ENCODE data around the gene NOMO2. TPM values are rescaled to one million over a fixed set of nuclear protein-coding genes. Genes with fewer than 3 reads are reported as not detected.
"Not testable (repeated sequence)": the region's sequence is repeated elsewhere in the genome, so short reads cannot be mapped to it uniquely, and the experiment has no call there.

The NOMO2 gene
- total and polyA plus RNA-seq, 7 experiments from 2014 or later = 56.0 to 95.0 (median 63.3) TPM

DNA sequence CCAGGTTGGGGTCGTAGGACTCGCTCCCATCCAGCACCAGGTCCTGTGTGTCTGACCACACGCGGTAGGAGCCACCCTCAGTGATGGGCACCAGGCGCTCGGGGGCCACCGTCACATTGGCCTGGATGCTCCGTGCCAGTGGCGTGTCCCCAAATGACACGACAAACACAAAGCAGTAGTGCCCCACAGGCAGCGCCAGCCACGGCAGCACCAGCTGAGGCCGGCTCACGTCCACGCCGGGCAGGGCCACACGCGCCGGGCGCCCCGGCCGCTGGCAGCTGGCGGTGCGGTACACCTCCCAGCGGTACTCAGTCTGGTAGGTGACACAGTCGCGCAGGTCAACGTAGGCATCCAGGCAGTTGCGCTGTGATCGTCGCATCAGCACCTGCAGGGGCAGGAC lies 177.0 kb downstream of the NOMO2 start:
- H3K27me3 ChIP-seq (ENCODE audit: control insufficient read depth in 2 of 2, insufficient read depth in 2 of 2, low read length in 2 of 2); H3K4me1 Mint-ChIP-seq; H3K4me3 Mint-ChIP-seq; H3K27me3 Mint-ChIP-seq; H3K9me3 ChIP-seq (ENCODE audit: control insufficient read depth in 2 of 3, low read length in 3 of 3); H3K36me3 Mint-ChIP-seq; H3K9me3 Mint-ChIP-seq; POLR2A ChIA-PET; DNase-seq; H3K27ac Mint-ChIP-seq; H3K27ac ChIP-seq (ENCODE audit: low read depth, low read length); CTCF ChIA-PET; H3K36me3 ChIP-seq (ENCODE audit: control insufficient read depth in 2 of 3, insufficient read depth in 3 of 3, low read length in 3 of 3); ATAC-seq; intact Hi-C loops (cut with micrococcal nuclease); H3K4me3 ChIP-seq (ENCODE audit: low read length); H3K4me1 ChIP-seq (ENCODE audit: control insufficient read depth in 2 of 2, insufficient read depth in 2 of 2, low read length in 2 of 2): not testable (repeated sequence)

DNA sequence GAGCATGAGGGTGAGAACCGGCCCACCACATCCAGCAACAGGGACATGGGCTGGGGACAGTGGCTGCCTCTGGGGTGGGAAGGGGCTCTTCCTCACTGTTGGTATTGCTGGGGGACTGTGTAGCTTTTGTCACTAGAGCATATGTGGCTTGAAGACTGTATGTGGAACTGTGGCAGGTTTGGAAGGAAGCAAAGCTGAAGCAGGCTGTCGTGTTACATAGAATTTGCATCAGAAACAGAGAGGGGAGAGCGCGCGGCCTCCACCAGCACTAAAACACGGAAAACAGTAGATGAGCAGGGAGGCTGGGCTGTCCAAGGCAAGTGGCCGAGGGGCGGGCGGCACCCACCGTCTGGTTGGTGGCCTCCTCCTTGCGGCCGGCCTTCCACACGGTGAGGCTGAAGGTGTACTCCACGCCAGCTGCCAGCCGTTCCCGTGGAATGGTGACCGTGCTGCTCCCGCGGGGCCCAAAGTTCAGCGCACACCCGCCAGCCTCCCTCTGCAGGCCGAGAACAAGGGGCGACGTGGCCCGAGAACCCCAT lies 177.7 kb downstream of the NOMO2 start:
- H3K4me1 Mint-ChIP-seq; H3K4me3 Mint-ChIP-seq; H3K27ac ChIP-seq (ENCODE audit: low read depth, low read length); H3K27ac Mint-ChIP-seq; H3K27me3 ChIP-seq (ENCODE audit: control insufficient read depth in 2 of 2, insufficient read depth in 2 of 2, low read length in 2 of 2); H3K4me3 ChIP-seq (ENCODE audit: low read length); H3K9me3 Mint-ChIP-seq; CTCF ChIA-PET; ATAC-seq; H3K9me3 ChIP-seq (ENCODE audit: control insufficient read depth in 2 of 3, low read length in 3 of 3); H3K36me3 ChIP-seq (ENCODE audit: control insufficient read depth in 2 of 3, insufficient read depth in 3 of 3, low read length in 3 of 3); H3K4me1 ChIP-seq (ENCODE audit: control insufficient read depth in 2 of 2, insufficient read depth in 2 of 2, low read length in 2 of 2); H3K36me3 Mint-ChIP-seq; H3K27me3 Mint-ChIP-seq; POLR2A ChIA-PET; intact Hi-C loops (cut with micrococcal nuclease); DNase-seq: not testable (repeated sequence)

DNA sequence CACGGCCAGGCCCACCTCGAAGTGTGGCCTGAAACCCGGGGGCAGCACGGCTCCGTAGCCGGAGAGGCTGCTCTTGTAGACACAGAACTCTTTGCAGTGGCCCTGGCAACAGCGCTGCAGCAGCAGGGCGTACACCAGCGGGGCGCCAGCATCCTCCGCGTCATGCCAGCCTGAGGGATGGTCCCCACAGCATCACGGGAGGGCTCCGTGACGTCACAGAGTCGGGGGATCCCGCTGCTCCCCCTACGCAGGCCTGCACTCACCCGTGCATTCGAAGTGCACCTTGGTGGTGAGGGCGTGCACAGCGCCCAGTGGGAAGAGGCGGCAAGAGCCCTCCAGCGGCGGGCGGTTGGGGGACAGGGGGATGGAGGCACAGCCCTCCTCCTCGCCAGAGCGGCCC lies 179.2 kb downstream of the NOMO2 start:
- CTCF ChIA-PET; H3K36me3 ChIP-seq (ENCODE audit: control insufficient read depth in 2 of 3, insufficient read depth in 3 of 3, low read length in 3 of 3): not testable (repeated sequence)

More for the DNA sequence above, 179.2 kb downstream of the NOMO2 start:
- H3K36me3 Mint-ChIP-seq; H3K4me1 Mint-ChIP-seq; H3K27me3 Mint-ChIP-seq; H3K27ac ChIP-seq (ENCODE audit: low read depth, low read length); H3K27me3 ChIP-seq (ENCODE audit: control insufficient read depth in 2 of 2, insufficient read depth in 2 of 2, low read length in 2 of 2); H3K9me3 ChIP-seq (ENCODE audit: control insufficient read depth in 2 of 3, low read length in 3 of 3); H3K4me1 ChIP-seq (ENCODE audit: control insufficient read depth in 2 of 2, insufficient read depth in 2 of 2, low read length in 2 of 2); intact Hi-C loops (cut with micrococcal nuclease); H3K27ac Mint-ChIP-seq; H3K4me3 Mint-ChIP-seq; POLR2A ChIA-PET; H3K9me3 Mint-ChIP-seq; DNase-seq; ATAC-seq; H3K4me3 ChIP-seq (ENCODE audit: low read length): not testable (repeated sequence)

Small RNA genes lying within 50 kb of the gene (microRNA-seq; reads per million reads assigned to microRNA genes)
- gene MIR3179-3 (ENCODE audit: borderline microRNAs expressed) = not detected
- not detected for gene MIR3179-4 (ENCODE audit: borderline microRNAs expressed)
- gene MIR3180-3 (ENCODE audit: borderline microRNAs expressed) = not detected
- not detected for gene MIR3670-3 (ENCODE audit: borderline microRNAs expressed)
- gene MIR3670-4 (ENCODE audit: borderline microRNAs expressed) = not detected
- not detected for gene MIR6770-3 (ENCODE audit: borderline microRNAs expressed)

Other genes starting within 250 kb of the NOMO2 start
- 10 to 100 TPM in 2 of 5 experiments, 1 to 10 TPM in 1, not detected in 2; 1.0 to 87.6 (median 67.6) TPM for gene NPIPA8, start 225.4 kb downstream of the NOMO2 start, total RNA-seq
- gene NPIPA8, start 225.4 kb downstream of the NOMO2 start, polyA plus RNA-seq = 1 to 10 TPM in 1 of 2 donors, not detected in 1; 4.1 TPM
- 1,000 to 10,000 TPM; 2,060 to 3,897 (median 3,815) TPM for gene RPS15A, start 228.2 kb upstream of the NOMO2 start, total RNA-seq
- gene RPS15A, start 228.2 kb upstream of the NOMO2 start, polyA plus RNA-seq = 1,000 to 10,000 TPM; 4,571 to 5,300 TPM
- 100 to 1,000 TPM in 2 of 5 experiments, 10 to 100 TPM in 3; 82.9 to 208 (median 94.4) TPM for gene ARL6IP1, start 239.5 kb upstream of the NOMO2 start, total RNA-seq
- gene ARL6IP1, start 239.5 kb upstream of the NOMO2 start, polyA plus RNA-seq = 100 to 1,000 TPM; 174 to 182 TPM

All from naive thymus-derived CD4-positive, alpha-beta T cell (primary cell).